ENCODE results near the gene CDH12.

GRCh38 chr5:22539762-22540161 is 313.4 kb downstream of the CDH12 start:
- TF ChIP-seq CTCF (IDR thresholded peaks at IDR 0.05) (no peak), POLR2AphosphoS5 (IDR thresholded peaks at IDR 0.05) (no peak)
